ENCODE data around the gene PPM1M. TPM values are rescaled to one million over a fixed set of nuclear protein-coding genes. Genes with fewer than 3 reads are reported as not detected.

Gene PPM1M
- total and polyA plus RNA-seq, 7 donors = 2.1 to 7.5 (median 3.0) TPM

DNA sequence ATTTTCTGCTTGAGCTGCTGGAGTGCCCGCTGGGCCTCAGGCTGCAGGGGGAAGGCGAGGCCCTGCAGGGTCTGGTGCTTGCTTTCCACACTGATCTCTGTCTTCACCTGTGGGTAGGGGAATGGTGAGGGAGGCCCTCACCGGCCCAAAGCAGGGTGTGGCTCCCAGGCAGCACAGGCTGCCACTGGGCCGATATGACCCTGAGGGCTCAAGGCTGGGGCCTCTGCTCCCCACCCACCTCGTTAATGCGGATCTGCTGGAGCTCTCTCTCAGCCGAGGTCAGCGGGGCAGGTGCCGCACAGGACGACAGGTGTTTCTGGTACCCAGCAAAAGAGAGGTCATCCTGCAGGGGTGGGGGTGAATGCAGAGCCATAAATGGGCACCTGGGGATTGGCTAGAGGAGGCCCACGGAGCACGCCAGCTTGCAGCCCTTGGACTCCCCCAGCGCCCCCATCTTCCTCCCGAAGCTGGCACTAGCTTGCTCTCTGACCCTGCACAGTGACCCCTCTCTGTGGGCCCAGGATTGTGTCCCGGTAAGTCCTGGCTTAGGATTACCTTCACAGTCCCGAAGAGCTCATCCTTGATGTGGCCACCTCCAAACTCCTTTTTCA, 14.6 kb upstream of the PPM1M start:
- DNase-seq (peak; percentile 10 to 45), ATAC-seq (no peak)
- peaks cover 28% of the 10 kb centered on the region for H3K4me1 ChIP-seq
- intact Hi-C loops (cut with DNase I) = loop anchor here (2.0 kb wide), 2 partner anchors 110 to 216 kb away; no protein-coding TSS in a partner anchor
- 75 to 83% (median 80%) methylated on average over 14 to 16 of the region's 16 CpGs for WGBS, 3 donors
- peak overlapping the region; percentile 46 for H3K27ac ChIP-seq
- no peaks in the 10 kb centered on the region for H3K9me3 ChIP-seq
- H3K36me3 ChIP-seq (ENCODE audit: insufficient read depth in 1 of 2, low read depth in 1 of 2) = peaks cover 0 to 57% of the 10 kb centered on the region in 2 donors
- peak overlapping the region; percentile 72 for H3K4me3 ChIP-seq
- no peaks in the 10 kb centered on the region for H3K27me3 ChIP-seq (ENCODE audit: insufficient read depth in 3 of 3, low read length in 2 of 3)
- TF ChIP-seq, protein P1, sequence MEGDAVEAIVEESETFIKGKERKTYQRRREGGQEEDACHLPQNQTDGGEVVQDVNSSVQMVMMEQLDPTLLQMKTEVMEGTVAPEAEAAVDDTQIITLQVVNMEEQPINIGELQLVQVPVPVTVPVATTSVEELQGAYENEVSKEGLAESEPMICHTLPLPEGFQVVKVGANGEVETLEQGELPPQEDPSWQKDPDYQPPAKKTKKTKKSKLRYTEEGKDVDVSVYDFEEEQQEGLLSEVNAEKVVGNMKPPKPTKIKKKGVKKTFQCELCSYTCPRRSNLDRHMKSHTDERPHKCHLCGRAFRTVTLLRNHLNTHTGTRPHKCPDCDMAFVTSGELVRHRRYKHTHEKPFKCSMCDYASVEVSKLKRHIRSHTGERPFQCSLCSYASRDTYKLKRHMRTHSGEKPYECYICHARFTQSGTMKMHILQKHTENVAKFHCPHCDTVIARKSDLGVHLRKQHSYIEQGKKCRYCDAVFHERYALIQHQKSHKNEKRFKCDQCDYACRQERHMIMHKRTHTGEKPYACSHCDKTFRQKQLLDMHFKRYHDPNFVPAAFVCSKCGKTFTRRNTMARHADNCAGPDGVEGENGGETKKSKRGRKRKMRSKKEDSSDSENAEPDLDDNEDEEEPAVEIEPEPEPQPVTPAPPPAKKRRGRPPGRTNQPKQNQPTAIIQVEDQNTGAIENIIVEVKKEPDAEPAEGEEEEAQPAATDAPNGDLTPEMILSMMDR (IDR thresholded peaks at IDR 0.05) = no peak

DNA sequence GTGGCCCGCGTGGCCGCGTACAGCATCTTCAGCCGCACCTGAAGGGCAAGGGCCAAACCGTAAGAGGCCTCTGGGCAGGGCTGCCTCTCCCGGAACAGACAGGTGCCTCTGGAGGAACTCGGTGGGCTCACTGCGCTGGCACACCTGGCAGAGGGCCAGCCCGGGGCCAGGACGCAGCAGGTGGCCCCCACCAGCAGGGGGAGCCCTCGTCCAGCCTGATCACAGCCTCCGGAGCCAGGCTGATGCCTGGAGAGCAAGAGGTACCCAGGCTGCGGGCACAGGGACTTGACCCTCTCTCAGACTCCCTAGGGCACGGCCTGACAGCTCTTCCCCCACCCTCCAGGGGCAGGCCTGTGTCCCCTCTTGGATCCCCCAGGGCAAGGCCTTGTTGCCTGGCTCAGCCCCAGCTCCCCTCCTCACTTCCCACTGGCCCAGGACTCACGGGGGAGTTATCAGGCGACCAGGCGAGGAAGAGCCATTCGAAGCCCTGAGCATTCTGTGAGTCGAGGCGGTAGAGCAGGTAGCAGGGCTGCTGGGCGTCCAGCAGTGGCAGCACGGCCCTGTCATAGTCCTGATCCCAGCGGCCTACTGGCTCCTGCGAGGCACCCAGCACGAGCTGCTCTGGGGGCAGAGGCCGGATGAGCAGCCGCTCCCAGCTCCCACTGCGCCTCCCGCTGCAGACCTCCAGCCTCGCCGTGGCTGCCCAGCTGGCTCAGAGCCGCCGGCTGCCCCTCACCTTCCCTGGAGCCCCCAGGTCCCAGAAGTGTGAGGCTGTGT, 13.9 kb upstream of the PPM1M start:
- Histone ChIP-seq H3K36me3 (ENCODE audit: insufficient read depth in 1 of 2, low read depth in 1 of 2) (peaks cover 0 to 57% of the 10 kb centered on the region in 2 donors), H3K27ac (peak overlapping the region; percentile 46)

DNA sequence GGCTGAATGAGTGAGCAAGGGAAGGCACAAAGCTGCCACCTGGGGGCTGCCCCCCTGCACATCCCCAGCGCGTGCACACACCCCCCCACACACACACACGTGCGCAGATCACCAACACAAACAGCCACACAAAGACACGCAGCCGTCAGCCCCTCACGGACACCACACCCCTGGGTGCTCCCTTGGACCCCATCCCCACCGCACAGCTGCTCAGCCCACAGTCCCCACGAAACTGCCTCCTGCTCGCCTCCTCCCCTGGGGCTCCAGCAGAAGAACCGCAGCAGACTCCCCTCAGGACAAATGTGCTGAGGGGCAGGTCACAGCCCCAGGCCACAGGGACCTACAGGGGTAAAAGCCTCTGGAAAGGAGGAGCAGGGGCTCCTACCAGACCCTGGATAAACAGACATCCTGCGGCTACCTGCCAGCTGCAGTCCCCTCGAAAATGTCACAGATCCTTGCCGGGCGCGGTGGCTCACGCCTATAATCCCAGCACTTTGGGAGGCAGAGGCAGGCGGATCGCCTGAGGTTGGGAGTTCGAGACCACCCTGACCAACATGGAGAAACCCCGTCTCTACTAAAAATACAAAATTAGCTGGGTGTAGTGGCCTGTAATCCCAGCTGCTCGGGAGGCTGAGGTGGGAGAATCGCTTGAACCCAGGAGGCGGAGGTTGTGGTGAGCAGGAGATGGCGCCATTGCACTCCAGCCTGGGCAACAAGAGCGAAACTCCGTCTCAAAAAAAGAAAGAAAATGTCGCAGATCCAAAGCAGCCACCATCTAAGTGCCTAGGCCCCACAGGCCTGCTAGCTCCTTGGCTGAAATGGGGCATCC, 13.1 kb upstream of the PPM1M start:
- 64 to 71% (median 68%) methylated on average over 28 of the region's 28 CpGs for WGBS, 3 donors
- peaks cover 42% of the 10 kb centered on the region for H3K4me1 ChIP-seq
- no peak for ATAC-seq
- no peaks in the 10 kb centered on the region for H3K9me3 ChIP-seq
- H3K27me3 ChIP-seq (ENCODE audit: insufficient read depth in 3 of 3, low read length in 2 of 3) = no peaks in the 10 kb centered on the region
- intact Hi-C loops (cut with DNase I) = loop anchor here in 1 of 2 donors (1.0 kb wide), 1 partner anchor 105 kb away; no protein-coding TSS in a partner anchor
- TF ChIP-seq, protein P1 (IDR thresholded peaks at IDR 0.05) = peak; percentile 23
- peak overlapping the region; percentile 94 for H3K27ac ChIP-seq
- DNase-seq = peak; percentile 13 to 53
- peaks cover 0 to 56% of the 10 kb centered on the region in 2 donors for H3K36me3 ChIP-seq (ENCODE audit: insufficient read depth in 1 of 2, low read depth in 1 of 2)
- peak overlapping the region; percentile 72 for H3K4me3 ChIP-seq

More for the DNA sequence above, 13.9 kb upstream of the PPM1M start:
- Histone ChIP-seq H3K27me3 (ENCODE audit: insufficient read depth in 3 of 3, low read length in 2 of 3) (no peaks in the 10 kb centered on the region), H3K4me3 (peak overlapping the region; percentile 72), H3K9me3 (no peaks in the 10 kb centered on the region), H3K4me1 (peaks cover 34% of the 10 kb centered on the region)
- peak; percentile 86 to 95 for DNase-seq
- ATAC-seq = peak; percentile 59 to 69 (median 66)
- TF ChIP-seq, protein P1 (IDR thresholded peaks at IDR 0.05) = peak; percentile 95
- intact Hi-C loops (cut with DNase I) = loop anchor here (1.0 to 2.0 kb wide), 3 partner anchors 106 to 215 kb away; no protein-coding TSS in a partner anchor
- 52 to 57% (median 55%) methylated on average over 34 of the region's 34 CpGs for WGBS, 3 donors

DNA sequence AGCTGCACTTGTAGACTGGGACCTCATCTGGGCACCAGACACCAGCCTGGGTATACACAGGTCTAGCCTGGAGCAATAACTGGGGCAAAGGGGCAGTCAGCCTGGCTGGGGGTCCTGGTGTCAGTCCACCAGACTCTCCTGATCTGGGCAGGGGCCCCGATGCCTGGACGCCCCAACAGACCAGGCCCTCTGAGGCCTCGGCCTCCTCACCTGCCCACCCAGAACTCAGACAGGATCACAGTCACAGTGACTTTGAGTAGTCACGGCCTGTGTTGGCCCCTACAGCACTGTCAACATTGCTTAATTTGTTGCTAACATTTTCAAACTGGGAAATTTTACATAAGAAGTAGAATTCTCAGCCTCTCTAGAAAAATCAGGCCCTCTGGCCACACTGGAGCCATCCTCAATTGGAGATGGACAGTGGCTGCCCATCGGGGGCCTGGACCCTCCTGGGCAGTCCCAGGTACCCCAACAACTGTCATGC, 12.4 kb upstream of the PPM1M start:
- DNase-seq (peak; percentile 14 to 39), ATAC-seq (no peak)
- intact Hi-C loops (cut with DNase I) = no loop called here
- 50 to 62% (median 61%) methylated on average over 5 of the region's 5 CpGs for WGBS, 3 donors
- TF ChIP-seq, protein P1 (IDR thresholded peaks at IDR 0.05) = no peak
- H3K4me1 ChIP-seq = peaks cover 49% of the 10 kb centered on the region
- H3K4me3 ChIP-seq = peak overlapping the region; percentile 72
- peak overlapping the region; percentile 94 for H3K27ac ChIP-seq
- H3K36me3 ChIP-seq (ENCODE audit: insufficient read depth in 1 of 2, low read depth in 1 of 2) = peaks cover 0 to 50% of the 10 kb centered on the region in 2 donors
- no peaks in the 10 kb centered on the region for H3K27me3 ChIP-seq (ENCODE audit: insufficient read depth in 3 of 3, low read length in 2 of 3)
- no peaks in the 10 kb centered on the region for H3K9me3 ChIP-seq
